ENCODE data around the gene OR5C1.
"Not testable (repeated sequence)": the region's sequence is repeated elsewhere in the genome, so short reads cannot be mapped to it uniquely, and the experiment has no call there.

OR5C1 gene

DNA sequence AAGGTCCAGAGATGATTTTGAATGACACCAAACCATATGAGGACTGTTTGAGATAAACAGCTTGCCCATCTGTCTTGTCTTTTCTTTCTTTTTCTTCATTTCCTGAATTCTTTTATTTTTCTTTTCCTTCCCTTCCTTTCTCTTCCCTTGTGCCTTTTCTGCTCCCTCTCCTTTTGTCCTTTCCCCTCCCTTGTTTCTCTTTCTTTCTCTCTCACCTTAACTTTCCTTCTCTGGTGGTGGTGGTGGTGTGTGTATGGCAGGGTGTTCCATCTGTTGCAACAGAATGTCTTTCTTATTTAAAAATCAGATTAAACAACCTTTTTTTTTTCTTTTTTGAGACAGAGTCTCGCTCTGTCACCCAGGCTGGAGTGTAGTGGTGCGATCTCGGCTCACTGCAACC, 43.5 kb downstream of the OR5C1 start:
- Histone ChIP-seq H3K4me3 (replicated peaks; ENCODE audit: insufficient read depth, low read length) (no peak overlapping the region), H3K27ac (replicated peaks) (no peak overlapping the region), H3K27me3 (ENCODE audit: insufficient read depth, poor library complexity, severe bottlenecking) (no peaks in the 10 kb centered on the region)
- DNase-seq (ENCODE audit: low read depth in 1 of 2, low spot score in 1 of 2) = no peak
- TF ChIP-seq POLR2AphosphoS5 (IDR thresholded peaks at IDR 0.05; ENCODE audit: low read depth) = no peak
- TF ChIP-seq GABPA (IDR thresholded peaks at IDR 0.05; ENCODE audit: low read depth) = no peak
- TF ChIP-seq, protein P1, sequence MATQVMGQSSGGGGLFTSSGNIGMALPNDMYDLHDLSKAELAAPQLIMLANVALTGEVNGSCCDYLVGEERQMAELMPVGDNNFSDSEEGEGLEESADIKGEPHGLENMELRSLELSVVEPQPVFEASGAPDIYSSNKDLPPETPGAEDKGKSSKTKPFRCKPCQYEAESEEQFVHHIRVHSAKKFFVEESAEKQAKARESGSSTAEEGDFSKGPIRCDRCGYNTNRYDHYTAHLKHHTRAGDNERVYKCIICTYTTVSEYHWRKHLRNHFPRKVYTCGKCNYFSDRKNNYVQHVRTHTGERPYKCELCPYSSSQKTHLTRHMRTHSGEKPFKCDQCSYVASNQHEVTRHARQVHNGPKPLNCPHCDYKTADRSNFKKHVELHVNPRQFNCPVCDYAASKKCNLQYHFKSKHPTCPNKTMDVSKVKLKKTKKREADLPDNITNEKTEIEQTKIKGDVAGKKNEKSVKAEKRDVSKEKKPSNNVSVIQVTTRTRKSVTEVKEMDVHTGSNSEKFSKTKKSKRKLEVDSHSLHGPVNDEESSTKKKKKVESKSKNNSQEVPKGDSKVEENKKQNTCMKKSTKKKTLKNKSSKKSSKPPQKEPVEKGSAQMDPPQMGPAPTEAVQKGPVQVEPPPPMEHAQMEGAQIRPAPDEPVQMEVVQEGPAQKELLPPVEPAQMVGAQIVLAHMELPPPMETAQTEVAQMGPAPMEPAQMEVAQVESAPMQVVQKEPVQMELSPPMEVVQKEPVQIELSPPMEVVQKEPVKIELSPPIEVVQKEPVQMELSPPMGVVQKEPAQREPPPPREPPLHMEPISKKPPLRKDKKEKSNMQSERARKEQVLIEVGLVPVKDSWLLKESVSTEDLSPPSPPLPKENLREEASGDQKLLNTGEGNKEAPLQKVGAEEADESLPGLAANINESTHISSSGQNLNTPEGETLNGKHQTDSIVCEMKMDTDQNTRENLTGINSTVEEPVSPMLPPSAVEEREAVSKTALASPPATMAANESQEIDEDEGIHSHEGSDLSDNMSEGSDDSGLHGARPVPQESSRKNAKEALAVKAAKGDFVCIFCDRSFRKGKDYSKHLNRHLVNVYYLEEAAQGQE (IDR thresholded peaks at IDR 0.05; ENCODE audit: insufficient replicate concordance, low read depth) = no peak
- TF ChIP-seq, protein P2, sequence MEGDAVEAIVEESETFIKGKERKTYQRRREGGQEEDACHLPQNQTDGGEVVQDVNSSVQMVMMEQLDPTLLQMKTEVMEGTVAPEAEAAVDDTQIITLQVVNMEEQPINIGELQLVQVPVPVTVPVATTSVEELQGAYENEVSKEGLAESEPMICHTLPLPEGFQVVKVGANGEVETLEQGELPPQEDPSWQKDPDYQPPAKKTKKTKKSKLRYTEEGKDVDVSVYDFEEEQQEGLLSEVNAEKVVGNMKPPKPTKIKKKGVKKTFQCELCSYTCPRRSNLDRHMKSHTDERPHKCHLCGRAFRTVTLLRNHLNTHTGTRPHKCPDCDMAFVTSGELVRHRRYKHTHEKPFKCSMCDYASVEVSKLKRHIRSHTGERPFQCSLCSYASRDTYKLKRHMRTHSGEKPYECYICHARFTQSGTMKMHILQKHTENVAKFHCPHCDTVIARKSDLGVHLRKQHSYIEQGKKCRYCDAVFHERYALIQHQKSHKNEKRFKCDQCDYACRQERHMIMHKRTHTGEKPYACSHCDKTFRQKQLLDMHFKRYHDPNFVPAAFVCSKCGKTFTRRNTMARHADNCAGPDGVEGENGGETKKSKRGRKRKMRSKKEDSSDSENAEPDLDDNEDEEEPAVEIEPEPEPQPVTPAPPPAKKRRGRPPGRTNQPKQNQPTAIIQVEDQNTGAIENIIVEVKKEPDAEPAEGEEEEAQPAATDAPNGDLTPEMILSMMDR (IDR thresholded peaks at IDR 0.05; ENCODE audit: insufficient read depth, low read length) = no peak
- TF ChIP-seq SPI1 (IDR thresholded peaks at IDR 0.05; ENCODE audit: borderline replicate concordance, low read depth) = no peak

DNA sequence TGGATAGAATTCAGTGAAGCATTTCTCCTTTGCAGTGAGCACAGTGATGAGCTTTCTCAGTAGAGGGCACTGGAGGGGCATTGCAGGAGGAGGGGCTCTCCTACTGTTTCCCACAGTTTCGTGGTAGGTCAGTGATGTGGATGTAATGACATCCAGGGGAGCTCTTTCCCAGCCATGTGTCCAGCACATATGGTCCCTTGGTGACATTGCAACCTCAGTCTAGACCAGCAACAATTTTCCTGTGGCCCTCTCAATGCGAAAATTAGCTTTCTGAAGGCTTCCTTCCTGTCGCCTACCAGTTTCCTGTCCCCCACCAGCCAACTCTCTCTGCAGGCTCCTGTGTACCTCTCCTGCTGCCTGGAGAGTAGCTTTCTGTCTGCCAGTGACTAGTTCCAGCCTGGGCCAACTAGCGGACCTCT, 46.6 kb downstream of the OR5C1 start:
- no peaks in the 10 kb centered on the region for H3K27me3 ChIP-seq (ENCODE audit: insufficient read depth, poor library complexity, severe bottlenecking)
- H3K4me3 ChIP-seq (replicated peaks; ENCODE audit: insufficient read depth, low read length) = no peak overlapping the region
- no peak overlapping the region for H3K27ac ChIP-seq (replicated peaks)
- no peak for TF ChIP-seq GABPA (IDR thresholded peaks at IDR 0.05; ENCODE audit: low read depth)
- no peak for TF ChIP-seq SPI1 (IDR thresholded peaks at IDR 0.05; ENCODE audit: borderline replicate concordance, low read depth)
- TF ChIP-seq, protein P2 (IDR thresholded peaks at IDR 0.05; ENCODE audit: insufficient read depth, low read length) = no peak
- TF ChIP-seq, protein P1 (IDR thresholded peaks at IDR 0.05; ENCODE audit: insufficient replicate concordance, low read depth) = no peak
- TF ChIP-seq POLR2AphosphoS5 (IDR thresholded peaks at IDR 0.05; ENCODE audit: low read depth) = no peak
- DNase-seq (ENCODE audit: low read depth in 1 of 2, low spot score in 1 of 2) = no peak

DNA sequence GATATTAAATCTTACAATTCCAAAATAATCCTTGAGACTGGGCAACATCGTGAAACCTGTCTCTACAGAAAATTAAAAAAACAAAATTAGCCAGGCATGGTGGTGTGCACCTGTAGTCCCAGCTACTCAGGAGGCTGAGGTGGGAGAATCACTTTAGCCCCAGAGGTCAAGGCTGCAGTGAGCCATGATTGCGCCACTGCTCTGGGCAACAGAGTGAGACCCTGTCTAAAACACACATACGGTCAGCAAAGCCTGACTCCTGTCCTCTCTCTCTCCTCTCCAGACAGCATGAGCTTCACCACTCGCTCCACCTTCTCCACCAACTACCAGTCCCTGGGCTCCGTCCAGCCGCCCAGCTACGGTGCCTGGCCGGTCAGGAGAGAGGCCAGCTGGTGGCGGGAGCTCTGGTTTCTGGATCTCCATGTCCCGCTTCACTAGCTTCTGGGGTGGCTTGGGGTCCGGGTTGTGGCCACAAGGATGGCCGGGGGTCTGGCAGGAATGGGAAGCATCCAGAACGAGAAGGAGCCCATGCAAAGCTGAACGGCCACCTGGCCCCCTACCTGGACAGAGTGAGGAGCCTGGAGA, 48.6 kb downstream of the OR5C1 start:
- DNase-seq (ENCODE audit: low read depth in 1 of 2, low spot score in 1 of 2) = no peak
- H3K27me3 ChIP-seq (ENCODE audit: insufficient read depth, poor library complexity, severe bottlenecking) = no peaks in the 10 kb centered on the region
- no peak overlapping the region for H3K27ac ChIP-seq (replicated peaks)
- TF ChIP-seq SPI1 (IDR thresholded peaks at IDR 0.05; ENCODE audit: borderline replicate concordance, low read depth) (no peak), POLR2AphosphoS5 (IDR thresholded peaks at IDR 0.05; ENCODE audit: low read depth) (no peak), GABPA (IDR thresholded peaks at IDR 0.05; ENCODE audit: low read depth) (no peak)
- TF ChIP-seq, protein P2 (IDR thresholded peaks at IDR 0.05; ENCODE audit: insufficient read depth, low read length) = no peak
- TF ChIP-seq, protein P1 (IDR thresholded peaks at IDR 0.05; ENCODE audit: insufficient replicate concordance, low read depth) = no peak
- H3K4me3 ChIP-seq (replicated peaks; ENCODE audit: insufficient read depth, low read length) = no peak overlapping the region

DNA sequence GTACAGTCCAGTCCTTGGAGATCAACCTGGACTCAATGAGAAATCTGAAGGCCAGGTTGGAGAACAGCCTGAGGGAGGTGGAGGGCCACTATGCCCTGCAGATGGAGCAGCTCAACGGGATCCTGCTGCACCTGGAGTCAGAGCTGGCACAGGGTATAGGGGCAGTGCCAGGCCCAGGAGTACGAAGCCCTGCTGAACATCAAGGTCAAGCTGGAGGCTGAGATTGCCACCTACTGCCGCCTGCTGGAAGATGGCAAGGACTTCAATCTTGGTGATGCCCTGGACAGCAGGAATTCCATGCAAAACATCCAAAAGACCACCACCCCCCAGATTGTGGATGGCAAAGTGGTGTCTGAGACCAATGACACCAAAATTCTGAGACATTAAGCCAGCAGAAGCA, 49.7 kb downstream of the OR5C1 start:
- H3K27ac ChIP-seq (replicated peaks); H3K27me3 ChIP-seq (ENCODE audit: insufficient read depth, poor library complexity, severe bottlenecking); DNase-seq (ENCODE audit: low read depth in 1 of 2, low spot score in 1 of 2); H3K4me3 ChIP-seq (replicated peaks; ENCODE audit: insufficient read depth, low read length): not testable (repeated sequence)

Data from HL-60 (cell line).